ENCODE data around the gene EXOC7.

GRCh38 chr17:76103274-76104139, at the start of gene EXOC7:
- TF ChIP-seq, protein P1, sequence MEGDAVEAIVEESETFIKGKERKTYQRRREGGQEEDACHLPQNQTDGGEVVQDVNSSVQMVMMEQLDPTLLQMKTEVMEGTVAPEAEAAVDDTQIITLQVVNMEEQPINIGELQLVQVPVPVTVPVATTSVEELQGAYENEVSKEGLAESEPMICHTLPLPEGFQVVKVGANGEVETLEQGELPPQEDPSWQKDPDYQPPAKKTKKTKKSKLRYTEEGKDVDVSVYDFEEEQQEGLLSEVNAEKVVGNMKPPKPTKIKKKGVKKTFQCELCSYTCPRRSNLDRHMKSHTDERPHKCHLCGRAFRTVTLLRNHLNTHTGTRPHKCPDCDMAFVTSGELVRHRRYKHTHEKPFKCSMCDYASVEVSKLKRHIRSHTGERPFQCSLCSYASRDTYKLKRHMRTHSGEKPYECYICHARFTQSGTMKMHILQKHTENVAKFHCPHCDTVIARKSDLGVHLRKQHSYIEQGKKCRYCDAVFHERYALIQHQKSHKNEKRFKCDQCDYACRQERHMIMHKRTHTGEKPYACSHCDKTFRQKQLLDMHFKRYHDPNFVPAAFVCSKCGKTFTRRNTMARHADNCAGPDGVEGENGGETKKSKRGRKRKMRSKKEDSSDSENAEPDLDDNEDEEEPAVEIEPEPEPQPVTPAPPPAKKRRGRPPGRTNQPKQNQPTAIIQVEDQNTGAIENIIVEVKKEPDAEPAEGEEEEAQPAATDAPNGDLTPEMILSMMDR (conservative IDR thresholded peaks at IDR 0.05; ENCODE audit: low read depth, low read length): no peak
- no peak for TF ChIP-seq EZH2 (IDR thresholded peaks at IDR 0.05; ENCODE audit: borderline replicate concordance, low read depth, low read length, poor library complexity, severe bottlenecking)

Measured in A673 (cell line).